Heart left ventricle (tissue), 13 donors: ENCODE data around the gene DCTN1.
"Not testable (repeated sequence)": the region's sequence is repeated elsewhere in the genome, so short reads cannot be mapped to it uniquely, and the experiment has no call there.

Experiments used
- POLR2A ChIP-seq, 2 donors: fragments of 450-650 bp; IDR thresholded peaks; one replicate each; pipeline ENCODE4 v1.6.1; 2017; ENCODE audit warnings: antibody characterized with exemption in 2 of 2, mild to moderate bottlenecking in 2 of 2, moderate library complexity in 2 of 2
- TF ChIP-seq, protein P1 (sequence below), 12 donors: fragments of 200-600 bp; sonication (generic) in 4 of 12; IDR thresholded peaks; one replicate each; pipeline versions ENCODE4 v1.5.0 to v1.8.0; 2018 to 2022; ENCODE audit warnings: antibody characterized with exemption in 12 of 12, mild to moderate bottlenecking in 5 of 12
- donor health status: ischemic (EF 13 %, LVEDD 7.1; RV severe dilation, severe dysfunction).
- donor health status: DM: no; HTN: yes; CAD: no.
- donor health status: DM: no; HTN: no; CAD: no.
- donor health status: ischemic (EF 25% LVEDD 6.9; RV normal size, moderate dysfunction).
- donor health status: ischemic (EF 25% LVEDD 5.7; RV mildly dilated, moderate dysfunction).
- donor health status: ischemic (EF 35%, LVEDD 5.7; RV mildly dilated, moderate dysfunction).
- donor health status: nonischemic (EF 11% LVEDD 7.7; RV severe dilation, severe dysfunction).
- donor health status: DM: yes; HTN: yes; CAD: no.
- donor health status: PGD.
- donor health status: ischemic (EF 29% LVEDD 5.4; RV normal size, mild dysfunction).
- donor health status: nonischemic (EF 23%, LVEDD 6.1; RV moderate dilation, normal function).

DNA sequence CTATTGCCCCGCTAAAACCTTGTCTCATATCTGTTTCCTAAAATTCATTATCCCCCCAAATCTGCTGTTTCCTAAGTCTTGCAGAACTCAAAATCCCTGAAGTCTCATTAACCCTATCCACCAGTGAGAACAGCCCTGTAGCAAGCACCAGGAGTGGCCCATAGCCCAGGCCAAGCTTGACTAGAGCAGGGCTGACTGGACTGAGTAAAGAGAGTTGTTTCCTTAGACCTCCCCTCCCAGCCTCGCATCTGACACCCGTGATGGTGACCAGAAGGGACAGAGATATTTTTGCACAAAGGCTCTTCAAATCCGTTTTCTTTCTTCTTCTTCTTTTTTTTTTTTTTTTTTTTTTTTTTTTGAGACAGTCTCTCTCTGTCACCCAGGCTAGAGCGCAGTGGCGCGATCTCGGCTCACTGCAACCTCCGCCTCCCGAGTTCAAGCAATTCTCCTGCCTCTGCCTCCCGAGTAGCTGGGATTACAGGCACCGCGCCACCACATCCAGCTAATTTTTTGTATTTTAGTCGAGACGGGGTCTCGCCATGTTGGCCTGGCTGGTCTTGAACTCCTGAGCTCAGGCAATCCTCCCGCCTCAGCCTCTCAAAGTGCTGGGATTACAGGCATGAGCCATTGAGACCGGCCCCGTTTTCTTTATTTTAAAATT, 40.5 kb upstream of the DCTN1 start:
- TF ChIP-seq, protein P1, sequence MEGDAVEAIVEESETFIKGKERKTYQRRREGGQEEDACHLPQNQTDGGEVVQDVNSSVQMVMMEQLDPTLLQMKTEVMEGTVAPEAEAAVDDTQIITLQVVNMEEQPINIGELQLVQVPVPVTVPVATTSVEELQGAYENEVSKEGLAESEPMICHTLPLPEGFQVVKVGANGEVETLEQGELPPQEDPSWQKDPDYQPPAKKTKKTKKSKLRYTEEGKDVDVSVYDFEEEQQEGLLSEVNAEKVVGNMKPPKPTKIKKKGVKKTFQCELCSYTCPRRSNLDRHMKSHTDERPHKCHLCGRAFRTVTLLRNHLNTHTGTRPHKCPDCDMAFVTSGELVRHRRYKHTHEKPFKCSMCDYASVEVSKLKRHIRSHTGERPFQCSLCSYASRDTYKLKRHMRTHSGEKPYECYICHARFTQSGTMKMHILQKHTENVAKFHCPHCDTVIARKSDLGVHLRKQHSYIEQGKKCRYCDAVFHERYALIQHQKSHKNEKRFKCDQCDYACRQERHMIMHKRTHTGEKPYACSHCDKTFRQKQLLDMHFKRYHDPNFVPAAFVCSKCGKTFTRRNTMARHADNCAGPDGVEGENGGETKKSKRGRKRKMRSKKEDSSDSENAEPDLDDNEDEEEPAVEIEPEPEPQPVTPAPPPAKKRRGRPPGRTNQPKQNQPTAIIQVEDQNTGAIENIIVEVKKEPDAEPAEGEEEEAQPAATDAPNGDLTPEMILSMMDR (IDR thresholded peaks at IDR 0.05): not testable (repeated sequence)
- not testable (repeated sequence) for TF ChIP-seq POLR2A (IDR thresholded peaks at IDR 0.05)
